Islet of Langerhans (tissue), 1 donor: ENCODE results near the gene TNXB.

Experiments used
- FAIRE-seq: peaks from one replicate; lab custom pipeline; 2011; peaks lifted over from hg19 to GRCh38; lab: Jason Lieb, UNC

TNXB gene, protein sequence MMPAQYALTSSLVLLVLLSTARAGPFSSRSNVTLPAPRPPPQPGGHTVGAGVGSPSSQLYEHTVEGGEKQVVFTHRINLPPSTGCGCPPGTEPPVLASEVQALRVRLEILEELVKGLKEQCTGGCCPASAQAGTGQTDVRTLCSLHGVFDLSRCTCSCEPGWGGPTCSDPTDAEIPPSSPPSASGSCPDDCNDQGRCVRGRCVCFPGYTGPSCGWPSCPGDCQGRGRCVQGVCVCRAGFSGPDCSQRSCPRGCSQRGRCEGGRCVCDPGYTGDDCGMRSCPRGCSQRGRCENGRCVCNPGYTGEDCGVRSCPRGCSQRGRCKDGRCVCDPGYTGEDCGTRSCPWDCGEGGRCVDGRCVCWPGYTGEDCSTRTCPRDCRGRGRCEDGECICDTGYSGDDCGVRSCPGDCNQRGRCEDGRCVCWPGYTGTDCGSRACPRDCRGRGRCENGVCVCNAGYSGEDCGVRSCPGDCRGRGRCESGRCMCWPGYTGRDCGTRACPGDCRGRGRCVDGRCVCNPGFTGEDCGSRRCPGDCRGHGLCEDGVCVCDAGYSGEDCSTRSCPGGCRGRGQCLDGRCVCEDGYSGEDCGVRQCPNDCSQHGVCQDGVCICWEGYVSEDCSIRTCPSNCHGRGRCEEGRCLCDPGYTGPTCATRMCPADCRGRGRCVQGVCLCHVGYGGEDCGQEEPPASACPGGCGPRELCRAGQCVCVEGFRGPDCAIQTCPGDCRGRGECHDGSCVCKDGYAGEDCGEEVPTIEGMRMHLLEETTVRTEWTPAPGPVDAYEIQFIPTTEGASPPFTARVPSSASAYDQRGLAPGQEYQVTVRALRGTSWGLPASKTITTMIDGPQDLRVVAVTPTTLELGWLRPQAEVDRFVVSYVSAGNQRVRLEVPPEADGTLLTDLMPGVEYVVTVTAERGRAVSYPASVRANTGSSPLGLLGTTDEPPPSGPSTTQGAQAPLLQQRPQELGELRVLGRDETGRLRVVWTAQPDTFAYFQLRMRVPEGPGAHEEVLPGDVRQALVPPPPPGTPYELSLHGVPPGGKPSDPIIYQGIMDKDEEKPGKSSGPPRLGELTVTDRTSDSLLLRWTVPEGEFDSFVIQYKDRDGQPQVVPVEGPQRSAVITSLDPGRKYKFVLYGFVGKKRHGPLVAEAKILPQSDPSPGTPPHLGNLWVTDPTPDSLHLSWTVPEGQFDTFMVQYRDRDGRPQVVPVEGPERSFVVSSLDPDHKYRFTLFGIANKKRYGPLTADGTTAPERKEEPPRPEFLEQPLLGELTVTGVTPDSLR (N-terminal part only)

DNA sequence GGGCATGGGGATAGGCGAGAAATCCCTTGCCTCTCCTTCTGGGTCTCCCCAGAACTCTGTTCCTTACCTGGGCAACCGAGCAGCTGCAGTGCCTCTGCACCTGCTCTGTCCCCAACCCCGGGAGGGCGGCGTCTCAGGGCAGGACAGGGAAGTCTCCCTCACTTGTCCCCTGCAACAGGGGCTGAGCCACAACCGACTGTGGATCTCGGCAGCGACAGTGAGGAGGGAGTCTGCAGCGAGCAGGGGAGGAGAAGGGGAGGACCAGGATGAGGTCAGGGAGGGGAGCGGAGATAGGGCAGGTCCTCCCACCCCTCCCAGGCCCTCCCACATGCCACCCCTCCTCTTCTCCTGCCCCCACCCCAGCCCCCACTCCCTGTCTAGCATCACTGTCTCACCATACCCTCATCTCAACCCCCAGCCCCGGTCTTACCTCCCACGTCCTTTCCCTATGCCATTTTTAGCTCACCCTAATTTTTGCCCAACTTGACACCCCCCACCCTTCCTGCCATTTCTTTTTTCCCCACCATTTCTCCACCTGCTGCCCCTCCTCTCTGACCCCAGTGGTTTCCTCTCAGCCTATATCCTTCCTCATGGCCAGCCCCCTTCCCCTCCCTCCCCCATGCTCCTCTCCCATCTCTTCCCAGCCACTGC lies at the start of gene TNXB:
TNXB (minus strand) TSS at position 225 of the 651 bp plus-strand sequence. CDS start 11,140 bp downstream, outside the sequence.
- no peak for FAIRE-seq

GRCh38 chr6:32158052-32158451 lies 48.9 kb upstream of the TNXB start:
- FAIRE-seq: no peak

GRCh38 chr6:32156891-32157290 lies 47.8 kb upstream of the TNXB start:
- no peak for FAIRE-seq

DNA sequence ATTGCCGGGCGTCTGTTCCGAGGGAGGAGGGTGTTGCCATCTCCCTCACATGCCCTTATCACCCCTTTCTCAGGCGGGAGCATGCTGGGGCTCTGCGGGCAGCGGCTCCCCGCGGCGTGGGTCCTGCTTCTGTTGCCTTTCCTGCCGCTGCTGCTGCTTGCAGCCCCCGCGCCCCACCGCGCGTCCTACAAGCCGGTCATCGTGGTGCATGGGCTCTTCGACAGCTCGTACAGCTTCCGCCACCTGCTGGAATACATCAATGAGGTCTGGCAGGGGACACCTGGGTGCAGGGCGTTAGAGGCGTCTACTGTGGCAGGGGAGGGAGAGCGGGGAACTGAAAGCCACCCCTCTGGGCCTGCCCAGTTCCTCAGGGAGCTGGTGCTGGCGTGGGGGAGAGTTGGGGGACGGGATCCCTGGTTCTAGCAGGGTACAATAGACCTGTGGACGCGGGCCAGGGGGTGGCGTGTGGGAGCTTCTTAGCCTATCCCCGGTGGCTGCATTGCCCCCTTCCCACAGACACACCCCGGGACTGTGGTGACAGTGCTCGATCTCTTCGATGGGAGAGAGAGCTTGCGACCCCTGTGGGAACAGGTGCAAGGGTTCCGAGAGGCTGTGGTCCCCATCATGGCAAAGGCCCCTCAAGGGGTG lies 45.5 kb upstream of the TNXB start:
- FAIRE-seq: no peak

GRCh38 chr6:32153564-32154513 lies 44.7 kb upstream of the TNXB start, which contains the start of gene PPT2:
TSS of gene PPT2 (plus strand) at chr6:32154141. CDS start at chr6:32154595, 454 bp downstream.
- FAIRE-seq: no peak

DNA sequence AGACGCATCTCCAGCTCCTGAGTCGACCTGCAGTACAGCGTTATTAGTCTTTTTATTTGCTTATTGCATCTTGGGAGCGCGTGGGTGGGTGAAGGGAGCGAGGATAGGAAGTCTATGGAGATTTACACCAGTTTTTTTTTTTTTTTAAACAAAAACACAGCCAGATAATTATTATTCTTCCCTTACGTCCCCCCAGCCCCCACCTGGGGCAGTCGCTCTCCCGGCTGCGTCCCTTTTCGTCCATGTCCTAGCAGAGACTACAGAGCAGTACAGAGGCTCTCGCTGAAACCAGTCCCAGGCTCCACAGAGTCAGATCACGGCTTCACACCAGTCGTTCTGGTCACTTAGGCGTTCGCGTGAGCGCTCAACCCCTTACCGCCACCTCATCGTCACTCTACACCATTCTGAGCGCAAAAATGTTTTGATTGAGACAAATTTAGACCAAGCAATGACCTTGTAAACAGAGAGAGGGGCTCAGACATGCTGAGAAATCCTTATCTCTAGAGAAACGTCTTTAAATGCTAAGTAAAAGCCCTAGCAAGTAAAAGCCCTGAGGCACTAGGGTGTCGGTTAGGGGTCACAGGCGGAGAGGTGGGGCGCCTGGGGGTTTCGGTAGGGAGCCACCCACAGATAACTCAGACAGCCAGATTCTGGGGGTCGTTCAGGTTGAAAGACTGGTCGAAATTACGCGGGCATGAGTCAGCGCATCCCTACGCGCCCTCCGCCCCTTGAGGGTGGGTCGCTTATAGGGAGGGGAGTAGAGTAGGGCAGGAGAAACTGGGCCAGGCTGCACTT lies 43.8 kb upstream of the TNXB start:
- no peak for FAIRE-seq

- FAIRE-seq: no peak
Observed at GRCh38 chr6:32151863-32152768, 43.0 kb upstream of the TNXB start, which contains the start of gene PRRT1. TSS of gene PRRT1 (minus strand) at chr6:32151939. CDS start at chr6:32151827, 112 bp downstream.

GRCh38 chr6:32151181-32151862 lies 42.2 kb upstream of the TNXB start:
- no peak for FAIRE-seq

DNA sequence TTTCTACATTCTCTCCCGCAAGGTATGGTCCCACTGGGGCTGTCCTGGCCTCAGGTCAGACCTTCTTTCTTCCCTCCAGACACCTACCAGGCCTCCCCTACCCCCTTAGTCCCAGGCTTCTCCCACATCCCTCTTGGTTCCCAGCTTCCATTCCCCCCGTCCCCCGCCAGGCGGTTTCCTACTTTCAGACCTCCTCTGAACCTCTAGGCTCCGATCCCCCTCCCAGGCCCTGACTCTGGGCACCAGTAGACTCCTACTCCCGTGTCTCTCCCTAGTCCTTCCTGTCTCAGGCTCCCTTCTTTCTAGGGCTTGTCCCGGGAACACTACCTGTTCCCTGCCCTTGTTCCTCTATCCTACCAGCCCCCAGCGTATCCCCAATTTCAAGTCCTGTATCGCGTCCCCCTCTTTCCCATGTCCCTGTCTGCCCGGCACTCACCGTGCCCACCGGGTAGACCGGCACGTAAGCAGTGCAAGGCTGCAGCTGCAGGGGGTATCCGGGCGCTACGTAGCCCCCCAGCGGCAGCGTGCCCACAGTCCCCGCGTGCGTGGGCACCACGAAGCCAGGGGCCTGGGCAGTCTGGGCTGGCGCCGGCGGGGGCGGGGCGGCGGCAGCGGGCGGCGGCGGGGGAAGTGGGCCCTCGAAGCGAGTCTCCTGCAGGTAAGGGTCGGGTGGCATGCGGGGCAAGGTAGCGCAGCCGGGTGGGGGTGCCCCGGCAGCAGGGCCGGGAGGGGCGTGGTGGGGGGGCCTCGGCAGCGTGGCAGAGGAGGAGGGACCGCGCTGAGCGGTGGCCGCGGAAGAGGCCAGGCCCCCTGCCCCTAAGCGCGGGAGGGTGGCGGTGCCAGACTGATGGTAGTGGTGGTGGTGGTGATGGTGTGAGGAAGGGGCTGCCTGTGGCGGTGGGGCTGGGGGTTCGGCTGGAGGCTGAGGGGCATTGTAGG lies 41.1 kb upstream of the TNXB start:
- FAIRE-seq: no peak

DNA sequence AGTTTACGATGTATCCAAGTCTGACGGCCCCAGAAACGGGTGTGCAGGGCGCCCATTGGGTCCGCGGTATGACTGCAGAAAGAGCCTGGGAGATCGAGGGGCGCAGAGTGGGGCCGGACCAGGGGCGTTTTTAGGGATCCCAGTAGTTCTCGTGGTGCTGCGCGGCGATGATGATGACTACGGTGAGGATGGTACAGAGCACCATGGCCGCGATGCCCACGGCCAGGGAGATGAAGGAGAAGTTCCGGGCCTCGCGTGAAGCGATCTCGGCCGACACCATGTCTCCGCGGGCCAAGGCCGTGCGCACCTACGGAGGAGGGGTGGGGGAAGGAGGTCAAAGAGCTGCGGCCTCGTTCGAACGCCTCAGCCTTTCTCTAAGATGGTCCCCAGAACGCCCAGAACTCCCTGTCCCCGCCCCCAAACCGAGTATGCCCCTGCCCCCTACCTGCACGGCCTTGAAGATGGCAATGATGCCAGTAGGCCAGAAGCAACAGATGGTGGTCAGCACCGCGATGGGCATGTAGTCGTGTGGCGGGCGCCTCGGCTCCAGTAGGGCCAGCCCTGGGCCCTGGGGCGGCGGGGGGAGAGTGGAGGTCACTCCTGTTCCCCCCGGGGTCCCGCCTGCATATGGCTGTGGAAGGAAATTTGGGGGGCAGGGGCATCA lies 40.1 kb upstream of the TNXB start:
- FAIRE-seq: no peak

GRCh38 chr6:32148289-32149091 lies 39.4 kb upstream of the TNXB start:
- no peak for FAIRE-seq

DNA sequence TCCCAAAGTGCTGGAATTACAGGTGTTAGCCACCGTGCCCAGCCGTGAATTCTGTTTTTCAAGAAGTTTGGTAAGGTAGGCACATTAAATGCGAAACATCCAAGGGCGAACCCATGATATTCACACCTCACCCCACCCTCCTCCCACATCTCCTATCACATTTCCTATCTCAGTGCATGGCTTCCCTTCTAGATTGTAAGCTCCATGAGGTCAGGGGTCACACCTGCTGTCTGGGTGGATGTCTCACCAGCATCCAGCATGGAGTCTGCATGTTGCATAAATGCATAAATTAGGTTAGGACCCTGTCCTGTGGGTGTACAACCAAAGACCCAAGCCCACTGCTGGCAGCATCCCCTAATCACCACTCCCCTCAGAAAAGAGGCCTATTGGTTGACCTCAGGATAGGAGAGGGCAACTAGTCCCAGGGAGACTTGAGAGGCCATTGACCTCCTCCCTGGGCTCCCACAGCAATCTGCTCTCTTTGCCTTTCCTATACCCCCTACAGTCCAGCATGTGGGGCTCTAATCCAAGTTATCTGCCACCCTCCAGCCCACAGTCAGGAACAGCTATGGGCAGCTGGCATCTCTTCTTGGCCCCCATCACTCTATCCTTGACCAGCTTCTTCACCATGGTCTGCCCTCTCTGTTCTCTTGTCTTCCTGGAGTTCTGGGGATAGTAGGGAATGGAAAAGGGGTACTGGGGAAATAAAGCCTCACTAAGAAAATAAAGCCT lies 38.4 kb upstream of the TNXB start:
- no peak for FAIRE-seq

DNA sequence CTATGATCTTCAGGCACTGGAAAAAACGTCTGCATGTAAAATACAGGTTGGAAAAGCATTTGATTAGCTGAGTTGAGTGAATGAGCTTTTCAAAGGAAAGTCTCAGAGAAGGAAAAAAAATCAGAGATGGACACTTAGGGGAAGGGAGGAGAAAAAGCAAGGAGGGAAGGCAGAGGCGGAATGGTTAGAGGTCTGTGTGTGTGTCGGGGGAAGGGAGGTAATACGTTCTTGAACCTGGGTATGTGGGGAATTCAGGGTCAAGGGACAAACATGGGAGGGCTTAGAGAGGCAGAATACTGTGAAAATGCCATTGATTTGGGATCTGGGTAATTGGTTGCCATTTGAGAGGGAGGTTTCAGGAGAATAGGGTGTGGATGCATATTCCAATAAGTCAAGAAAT lies 37.5 kb upstream of the TNXB start:
- no peak for FAIRE-seq

GRCh38 chr6:32146287-32146686 lies 37.1 kb upstream of the TNXB start:
- no peak for FAIRE-seq
